Measurements from ENCODE around the gene CAPS2.

- TF ChIP-seq CTCF (IDR thresholded peaks at IDR 0.05), result no peak
- no peak for TF ChIP-seq POLR2A (IDR thresholded peaks at IDR 0.05)
Measured at GRCh38 chr12:75270157-75270556, 60.0 kb downstream of the CAPS2 start.
